HCT116 (cell line): ENCODE measurements around the gene PPP1R2B. TPM values are rescaled to one million over a fixed set of nuclear protein-coding genes. Genes with fewer than 3 reads are reported as not detected.
"Not testable (repeated sequence)": the region's sequence is repeated elsewhere in the genome, so short reads cannot be mapped to it uniquely, and the experiment has no call there.

ENCODE experiments used
- ATAC-seq: fragments of 200-7000 bp; cut with Tn5 transposase; 2 replicates; pipeline ENCODE4 v1.9.1; 2020; ENCODE audit warnings: mild to moderate bottlenecking, moderate library complexity
- BruUV-seq: library from RNA; stranded (reverse); fragments of 400-500 nt; replicated peaks from 2 replicates; lab custom pipeline; 2021; lab: Mats Ljungman, UMichigan
- CTCF ChIA-PET: fragments of 300-600 bp; sonication (Branson Sonifier 250); formaldehyde crosslinking; loops from one replicate; lab custom pipeline; 2021; ENCODE audit warnings: antibody characterized with exemption; lab: Charles Lee
- POLR2A ChIA-PET: fragments of 300-600, 350-600 bp; sonication (Branson Sonifier 250); formaldehyde crosslinking; loops from one replicate; lab custom pipeline; 2021; ENCODE audit warnings: antibody characterized with exemption; lab: Charles Lee
- RAD21 ChIA-PET, 2 experiments: fragments of 300-600 bp; sonication (Branson Sonifier 250); formaldehyde crosslinking; loops; one replicate each; lab custom pipeline; 2023; ENCODE audit warnings: low total read pairs in 2 of 2; ENCODE audit not compliant: uncharacterized antibody in 2 of 2, unreplicated experiment in 2 of 2, low non-redundant PET in 1 of 2; lab: Charles Lee
- DNase-seq: peaks from one replicate; pipeline ENCODE4 v3.0.0-alpha.2; 2010; ENCODE audit warnings: low read depth, low spot score
- H2AFZ ChIP-seq: fragments of 200-600 bp; shearing (Covaris generic), sonication (generic); 2 replicates; pipeline ENCODE4 v1.6.1; 2017; ENCODE audit warnings: low read depth, mixed run types, mixed read lengths, antibody characterized with exemption, low read length; ENCODE audit not compliant: poor library complexity, severe bottlenecking
- H3K27ac ChIP-seq: 2 replicates; pipeline ENCODE4 v1.5.1; 2012; ENCODE audit warnings: low read depth, low read length
- H3K27me3 ChIP-seq: fragments of 200-600 bp; sonication (generic); 2 replicates; pipeline ENCODE4 v1.6.1; 2016; ENCODE audit warnings: mixed run types, low read length, mixed read lengths; ENCODE audit not compliant: insufficient read depth
- H3K36me3 ChIP-seq, 2 experiments: fragments of 200-500 bp in 1 of 2; fragments of 200-600 bp in 1 of 2; sonication (Bioruptor generic) in 1 of 2; sonication (generic) in 1 of 2; 2 replicates each; pipeline versions ENCODE4 v1.5.1 to v1.6.1; 2014 to 2016; ENCODE audit warnings: low read length in 2 of 2, inconsistent platforms in 1 of 2, mixed read lengths in 1 of 2, mixed run types in 1 of 2; ENCODE audit not compliant: insufficient read depth in 2 of 2, control insufficient read depth in 1 of 2
- H3K4me1 ChIP-seq, 2 experiments: fragments of 200-600 bp in 1 of 2; sonication (generic) in 1 of 2; 2 replicates each; pipeline versions ENCODE4 v1.5.1 to v1.6.1; 2012 to 2017; ENCODE audit warnings: low read length in 2 of 2, inconsistent platforms in 1 of 2, mild to moderate bottlenecking in 1 of 2, mixed read lengths in 1 of 2, mixed run types in 1 of 2, moderate library complexity in 1 of 2; ENCODE audit not compliant: insufficient read depth in 2 of 2, control insufficient read depth in 1 of 2
- H3K4me2 ChIP-seq: fragments of 200-600 bp; sonication (generic); 2 replicates; pipeline ENCODE4 v1.6.1; 2017; ENCODE audit warnings: mixed run types, low read length, mixed read lengths
- H3K4me3 ChIP-seq, 2 experiments: fragments of 200-600 bp in 1 of 2; sonication (generic) in 1 of 2; replicated peaks in 1 of 2; 2 replicates each; pipeline ENCODE4 v1.5.1; 2011 to 2016; ENCODE audit warnings: low read length in 2 of 2, control low read depth in 1 of 2, low read depth in 1 of 2, mild to moderate bottlenecking in 1 of 2, mixed read lengths in 1 of 2, mixed run types in 1 of 2
- H3K79me2 ChIP-seq: fragments of 200-600 bp; sonication (generic); 2 replicates; pipeline ENCODE4 v1.6.1; 2017; ENCODE audit warnings: mild to moderate bottlenecking, mixed run types, low read length, moderate library complexity, mixed read lengths; ENCODE audit not compliant: insufficient read depth
- H3K9ac ChIP-seq: fragments of 200-600 bp; sonication (generic); 2 replicates; pipeline ENCODE4 v1.6.1; 2016; ENCODE audit warnings: low read length, mixed read lengths
- H3K9me2 ChIP-seq: fragments of 200-600 bp; sonication (generic), shearing (Covaris generic); 2 replicates; pipeline ENCODE4 v1.6.1; 2017; ENCODE audit warnings: mixed run types, mild to moderate bottlenecking, moderate library complexity; ENCODE audit not compliant: insufficient read depth
- H3K9me3 ChIP-seq, 2 experiments: fragments of 200-500 bp in 1 of 2; fragments of 200-600 bp in 1 of 2; sonication (Bioruptor generic) in 1 of 2; sonication (generic) in 1 of 2; 2 replicates each; pipeline ENCODE4 v1.6.1; 2014 to 2017; ENCODE audit warnings: low read length in 2 of 2, mixed read lengths in 2 of 2, inconsistent platforms in 1 of 2, low read depth in 1 of 2, mild to moderate bottlenecking in 1 of 2, mixed run types in 1 of 2, moderate library complexity in 1 of 2; ENCODE audit not compliant: control insufficient read depth in 1 of 2, insufficient read depth in 1 of 2
- H4K20me1 ChIP-seq: fragments of 200-600 bp; sonication (generic), shearing (Covaris generic); 2 replicates; pipeline ENCODE4 v1.6.1; 2017; ENCODE audit warnings: mixed run types, mild to moderate bottlenecking, moderate library complexity; ENCODE audit not compliant: insufficient read depth
- CBX3 ChIP-seq: IDR thresholded peaks from 2 replicates; pipeline ENCODE4 v1.6.1; 2012; ENCODE audit warnings: low read depth
- ELF1 ChIP-seq: IDR thresholded peaks from 2 replicates; pipeline ENCODE4 v1.6.1; 2012; ENCODE audit warnings: low read depth, borderline replicate concordance
- EZH2 ChIP-seq: fragments of 200-600 bp; sonication (generic); IDR thresholded peaks from 2 replicates; pipeline ENCODE4 v1.6.1; 2017; ENCODE audit warnings: antibody characterized with exemption, mixed run types
- POLR2A ChIP-seq: IDR thresholded peaks from 2 replicates; pipeline ENCODE4 v1.7.0; 2011; ENCODE audit warnings: borderline replicate concordance; ENCODE audit not compliant: insufficient read depth, insufficient read length; ENCODE audit errors: extremely low read depth
- SRF ChIP-seq: IDR thresholded peaks from 2 replicates; pipeline ENCODE4 v1.6.1; 2012; ENCODE audit warnings: low read depth
- TCF7L2 ChIP-seq: IDR thresholded peaks from 2 replicates; pipeline ENCODE4 v1.7.0; 2011; ENCODE audit warnings: borderline replicate concordance, inconsistent platforms; ENCODE audit not compliant: insufficient read depth, insufficient read length; ENCODE audit errors: extremely low read depth
- intact Hi-C: fragments of 100-400 bp; cut with micrococcal nuclease; formaldehyde crosslinking; loops from 2 replicates; pipeline ENCODE4 v1.10.0; 2022
- total RNA-seq: library from RNA; stranded (reverse); gene quantifications from one replicate; pipeline ENCODE4 v1.2.1, GENCODE V29; 2021; ENCODE audit not compliant: unreplicated experiment
- TF ChIP-seq, protein P1 (sequence below): IDR thresholded peaks from 2 replicates; pipeline ENCODE4 v1.6.1; 2012; ENCODE audit warnings: low read depth

Gene PPP1R2B
- total RNA-seq, 1 experiment from 2014 or later, result not detected

DNA sequence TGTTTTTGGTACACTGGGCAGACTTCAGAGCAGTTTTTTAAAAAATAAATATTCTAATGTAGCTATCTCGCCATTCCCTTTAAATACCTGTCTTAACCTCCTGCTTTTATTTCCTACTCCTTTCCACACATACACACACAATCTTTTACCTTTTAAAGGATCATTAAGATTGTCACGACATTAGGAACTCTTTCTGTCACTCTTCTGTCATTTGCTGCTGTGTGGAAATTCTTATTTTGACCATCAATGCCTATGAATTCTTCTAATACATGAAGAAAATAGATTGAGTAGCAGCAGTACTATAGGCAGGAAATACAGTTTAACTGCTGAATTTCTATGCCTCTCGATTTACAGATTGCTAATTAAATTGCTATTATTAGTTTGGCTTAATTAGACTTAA, 1.8 kb downstream of the PPP1R2B start:
- RAD21 ChIA-PET, result no interaction called here
- CTCF ChIA-PET, result no interaction called here
- no peaks in the 10 kb centered on the region for H3K27me3 ChIP-seq
- H3K36me3 ChIP-seq, result no peaks in the 10 kb centered on the region
- H3K27ac ChIP-seq, result no peak overlapping the region
- no peak for ATAC-seq
- intact Hi-C loops, result no loop called here
- H3K4me1 ChIP-seq, result no peaks in the 10 kb centered on the region
- TF ChIP-seq SRF (no peak), EZH2 (no peak), POLR2A (no peak), ELF1 (no peak), TCF7L2 (no peak), CBX3 (no peak)
- TF ChIP-seq, protein P1, sequence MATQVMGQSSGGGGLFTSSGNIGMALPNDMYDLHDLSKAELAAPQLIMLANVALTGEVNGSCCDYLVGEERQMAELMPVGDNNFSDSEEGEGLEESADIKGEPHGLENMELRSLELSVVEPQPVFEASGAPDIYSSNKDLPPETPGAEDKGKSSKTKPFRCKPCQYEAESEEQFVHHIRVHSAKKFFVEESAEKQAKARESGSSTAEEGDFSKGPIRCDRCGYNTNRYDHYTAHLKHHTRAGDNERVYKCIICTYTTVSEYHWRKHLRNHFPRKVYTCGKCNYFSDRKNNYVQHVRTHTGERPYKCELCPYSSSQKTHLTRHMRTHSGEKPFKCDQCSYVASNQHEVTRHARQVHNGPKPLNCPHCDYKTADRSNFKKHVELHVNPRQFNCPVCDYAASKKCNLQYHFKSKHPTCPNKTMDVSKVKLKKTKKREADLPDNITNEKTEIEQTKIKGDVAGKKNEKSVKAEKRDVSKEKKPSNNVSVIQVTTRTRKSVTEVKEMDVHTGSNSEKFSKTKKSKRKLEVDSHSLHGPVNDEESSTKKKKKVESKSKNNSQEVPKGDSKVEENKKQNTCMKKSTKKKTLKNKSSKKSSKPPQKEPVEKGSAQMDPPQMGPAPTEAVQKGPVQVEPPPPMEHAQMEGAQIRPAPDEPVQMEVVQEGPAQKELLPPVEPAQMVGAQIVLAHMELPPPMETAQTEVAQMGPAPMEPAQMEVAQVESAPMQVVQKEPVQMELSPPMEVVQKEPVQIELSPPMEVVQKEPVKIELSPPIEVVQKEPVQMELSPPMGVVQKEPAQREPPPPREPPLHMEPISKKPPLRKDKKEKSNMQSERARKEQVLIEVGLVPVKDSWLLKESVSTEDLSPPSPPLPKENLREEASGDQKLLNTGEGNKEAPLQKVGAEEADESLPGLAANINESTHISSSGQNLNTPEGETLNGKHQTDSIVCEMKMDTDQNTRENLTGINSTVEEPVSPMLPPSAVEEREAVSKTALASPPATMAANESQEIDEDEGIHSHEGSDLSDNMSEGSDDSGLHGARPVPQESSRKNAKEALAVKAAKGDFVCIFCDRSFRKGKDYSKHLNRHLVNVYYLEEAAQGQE, result no peak
- no peak overlapping the region for H3K9ac ChIP-seq
- no peaks in the 10 kb centered on the region for H3K79me2 ChIP-seq
- POLR2A ChIA-PET, result no interaction called here
- H2AFZ ChIP-seq, result no peak overlapping the region
- no peak for DNase-seq
- no peaks in the 10 kb centered on the region for H3K9me2 ChIP-seq
- H3K4me2 ChIP-seq, result no peak overlapping the region
- H3K4me3 ChIP-seq, result no peak overlapping the region
- no peaks in the 10 kb centered on the region; a peak in 1 of 4 replicates for H3K9me3 ChIP-seq
- H4K20me1 ChIP-seq, result no peaks in the 10 kb centered on the region
- no TSS peak for BruUV-seq

DNA sequence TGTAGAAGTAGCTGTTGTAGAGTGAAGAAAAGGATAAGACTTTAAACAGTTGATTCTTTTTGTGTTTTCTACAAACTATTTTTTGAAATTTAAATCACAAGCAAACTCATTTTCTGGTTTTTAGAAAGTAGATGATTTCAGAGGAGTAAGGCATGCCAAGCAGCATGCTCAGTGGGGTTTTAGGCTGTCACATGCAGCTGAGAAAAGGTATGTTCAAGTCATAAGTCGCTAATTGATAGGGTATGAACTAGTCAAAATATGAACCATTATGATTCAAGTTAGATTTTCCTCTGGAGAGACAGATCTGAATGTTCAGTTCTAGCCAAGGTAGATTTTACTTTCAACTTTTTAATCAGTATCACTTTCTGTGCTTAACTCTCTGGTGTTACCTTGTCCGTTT, 3.0 kb downstream of the PPP1R2B start:
- H2AFZ ChIP-seq, RAD21 ChIA-PET, ATAC-seq, CTCF ChIA-PET, H3K4me1 ChIP-seq, intact Hi-C loops, DNase-seq, H3K4me2 ChIP-seq, H3K9me3 ChIP-seq, H3K79me2 ChIP-seq, H3K4me3 ChIP-seq, POLR2A ChIA-PET, H3K9me2 ChIP-seq, H3K27ac ChIP-seq, BruUV-seq, H4K20me1 ChIP-seq, H3K36me3 ChIP-seq, H3K27me3 ChIP-seq, H3K9ac ChIP-seq: not testable (repeated sequence)
